ENCODE data around the gene RPS6KA6. TPM values are rescaled to one million over a fixed set of nuclear protein-coding genes. Genes with fewer than 3 reads are reported as not detected.
A peak's percentile ranks its signal among the peaks of the same experiment; 100 is the strongest.

RPS6KA6 gene
- total and polyA plus RNA-seq, 2 donors from 2014 or later: 4.7 to 12.1 TPM

- no peaks in the 10 kb centered on the region for H3K27me3 ChIP-seq (ENCODE audit: control insufficient read depth, insufficient read depth, low read length)
- no peak for FAIRE-seq
- intact Hi-C loops (cut with DNase I): no loop called here
Observed at GRCh38 chrX:84046403-84046984, 141.5 kb downstream of the RPS6KA6 start.

GRCh38 chrX:84044051-84044450 is 143.9 kb downstream of the RPS6KA6 start:
- intact Hi-C loops (cut with DNase I): no loop called here
- DNase-seq: no peak

More at GRCh38 chrX:84046403-84046984, 141.5 kb downstream of the RPS6KA6 start:
- peak; percentile 54 for TF ChIP-seq CTCF (IDR thresholded peaks at IDR 0.05; ENCODE audit: borderline replicate concordance, extremely low read depth, insufficient read depth)
- Histone ChIP-seq H3K27ac (ENCODE audit: low read depth in 2 of 2, low read length in 2 of 2) (no peak overlapping the region), H3K36me3 (ENCODE audit: control insufficient read depth in 2 of 3, insufficient read depth in 3 of 3, low read length in 3 of 3) (no peaks in the 10 kb centered on the region), H3K9me3 (ENCODE audit: control insufficient read depth in 2 of 3, insufficient read depth in 1 of 3, low read length in 3 of 3) (no peaks in the 10 kb centered on the region), H3K9ac (ENCODE audit: low read length in 3 of 3) (no peak overlapping the region), H3K4me3 (ENCODE audit: low read length in 3 of 3) (no peak overlapping the region), H3K4me1 (ENCODE audit: control insufficient read depth in 2 of 3, insufficient read depth in 2 of 3, low read depth in 1 of 3, low read length in 3 of 3) (no peaks in the 10 kb centered on the region)
- DNase-seq: peak in 2 of 5 donors; percentile 25 to 29

More at GRCh38 chrX:84044051-84044450, 143.9 kb downstream of the RPS6KA6 start:
- no peak overlapping the region for H3K9ac ChIP-seq (ENCODE audit: low read length in 3 of 3)
- FAIRE-seq: no peak
- no peaks in the 10 kb centered on the region for H3K27me3 ChIP-seq (ENCODE audit: control insufficient read depth, insufficient read depth, low read length)
- TF ChIP-seq CTCF (IDR thresholded peaks at IDR 0.05; ENCODE audit: borderline replicate concordance, extremely low read depth, insufficient read depth): no peak
- no peak overlapping the region for H3K27ac ChIP-seq (ENCODE audit: low read depth in 2 of 2, low read length in 2 of 2)
- H3K36me3 ChIP-seq (ENCODE audit: control insufficient read depth in 2 of 3, insufficient read depth in 3 of 3, low read length in 3 of 3): no peaks in the 10 kb centered on the region
- H3K4me1 ChIP-seq (ENCODE audit: control insufficient read depth in 2 of 3, insufficient read depth in 2 of 3, low read depth in 1 of 3, low read length in 3 of 3): no peaks in the 10 kb centered on the region
- H3K9me3 ChIP-seq (ENCODE audit: control insufficient read depth in 2 of 3, insufficient read depth in 1 of 3, low read length in 3 of 3): no peaks in the 10 kb centered on the region
- H3K4me3 ChIP-seq (ENCODE audit: low read length in 3 of 3): no peak overlapping the region

Small RNAs within 50 kb of the gene (microRNA-seq; reads per million reads assigned to microRNA genes)
- gene MIR548I4: not detected
